Mesodermal cell (in vitro differentiated cells): ENCODE results near the gene MLST8.

Experiments
- H3K27ac ChIP-seq: 2 replicates; pipeline ENCODE4 v1.7.0; 2013; ENCODE audit warnings: mild to moderate bottlenecking, low read depth, low read length, moderate library complexity; ENCODE audit not compliant: severe bottlenecking
- H3K36me3 ChIP-seq: 2 replicates; pipeline ENCODE4 v1.7.1; 2013; ENCODE audit warnings: mild to moderate bottlenecking, low read length, moderate library complexity; ENCODE audit not compliant: control insufficient read depth, insufficient read depth
- H3K4me1 ChIP-seq: one replicate; pipeline ENCODE4 v1.7.1; 2013; ENCODE audit warnings: mild to moderate bottlenecking, low read length; ENCODE audit not compliant: insufficient read depth, control insufficient read depth, poor library complexity, severe bottlenecking
- H3K4me3 ChIP-seq: 2 replicates; pipeline ENCODE4 v1.7.0; 2013; ENCODE audit warnings: low read length, control low read depth, mild to moderate bottlenecking; ENCODE audit not compliant: insufficient read depth, poor library complexity, severe bottlenecking; ENCODE audit errors: extremely low read depth
- H3K9me3 ChIP-seq: 2 replicates; pipeline ENCODE4 v1.7.1; 2013; ENCODE audit warnings: mild to moderate bottlenecking, low read length, moderate library complexity; ENCODE audit not compliant: control insufficient read depth
- WGBS, 2 experiments: methylation state at CpG; one replicate each; pipeline ENCODE4 v1.1.5; 2013; ENCODE audit warnings: missing lambda C conversion rate in 2 of 2; ENCODE audit not compliant: insufficient coverage in 2 of 2; 5-methylcytosine and 5-hydroxymethylcytosine counted together

The MLST8 gene

GRCh38 chr16:2190659-2191445 is 14.4 kb upstream of the MLST8 start:
- no peaks in the 10 kb centered on the region for H3K9me3 ChIP-seq
- H3K4me1 ChIP-seq, result peaks cover 7% of the 10 kb centered on the region
- no peaks in the 10 kb centered on the region for H3K36me3 ChIP-seq
- no peak overlapping the region for H3K4me3 ChIP-seq
- H3K27ac ChIP-seq, result no peak overlapping the region
- WGBS, 2 experiments, result 85 to 86% methylated on average over 21 to 23 of the region's 25 CpGs

- no peak overlapping the region for H3K27ac ChIP-seq
- peaks cover 8% of the 10 kb centered on the region for H3K4me1 ChIP-seq
- no peaks in the 10 kb centered on the region for H3K9me3 ChIP-seq
- H3K36me3 ChIP-seq, result no peaks in the 10 kb centered on the region
- H3K4me3 ChIP-seq, result no peak overlapping the region
- 88 to 94% methylated on average over 11 of the region's 11 CpGs for WGBS, 2 experiments
Observed at GRCh38 chr16:2191446-2191706, 13.9 kb upstream of the MLST8 start.

- 75 to 87% methylated on average over 4 to 13 of the region's 16 CpGs for WGBS, 2 experiments
- Histone ChIP-seq H3K36me3 (no peaks in the 10 kb centered on the region), H3K9me3 (no peaks in the 10 kb centered on the region), H3K4me3 (no peak overlapping the region), H3K4me1 (peaks cover 8% of the 10 kb centered on the region), H3K27ac (no peak overlapping the region)
Observed at GRCh38 chr16:2194166-2194834, 11.0 kb upstream of the MLST8 start.

GRCh38 chr16:2194852-2195321 is 10.4 kb upstream of the MLST8 start:
- no peaks in the 10 kb centered on the region for H3K36me3 ChIP-seq
- no peak overlapping the region for H3K4me3 ChIP-seq
- H3K4me1 ChIP-seq, result peaks cover 8% of the 10 kb centered on the region
- WGBS, 2 experiments, result 12 to 20% methylated on average over 3 to 6 of the region's 10 CpGs
- no peak overlapping the region for H3K27ac ChIP-seq
- no peaks in the 10 kb centered on the region for H3K9me3 ChIP-seq

- Histone ChIP-seq H3K4me1 (peaks cover 8% of the 10 kb centered on the region), H3K27ac (no peak overlapping the region), H3K36me3 (no peaks in the 10 kb centered on the region), H3K9me3 (no peaks in the 10 kb centered on the region), H3K4me3 (peak overlapping the region; percentile 31)
- WGBS, 2 experiments, result 3 to 6% methylated on average over 28 to 34 of the region's 49 CpGs
Observed at GRCh38 chr16:2195322-2196161, 9.7 kb upstream of the MLST8 start.

- H3K4me3 ChIP-seq, result peak within 1 kb of the TSS; percentile 31
Observed at GRCh38 chr16:2196162-2196980, 8.9 kb upstream of the MLST8 start, which contains the start of gene CASKIN1. TSS of gene CASKIN1 (minus strand) at chr16:2196605. CDS start at chr16:2196432, 173 bp downstream.

GRCh38 chr16:2196981-2197511 is 8.2 kb upstream of the MLST8 start:
- Histone ChIP-seq H3K4me1 (peaks cover 8% of the 10 kb centered on the region), H3K9me3 (no peaks in the 10 kb centered on the region), H3K36me3 (no peaks in the 10 kb centered on the region), H3K27ac (no peak overlapping the region), H3K4me3 (peak overlapping the region; percentile 27)
- 24 to 33% methylated on average over 23 to 26 of the region's 32 CpGs for WGBS, 2 experiments

More at GRCh38 chr16:2196162-2196980, 8.9 kb upstream of the MLST8 start, which contains the start of gene CASKIN1:
- H3K27ac ChIP-seq, result no peak within 1 kb of the TSS
- no peaks in the 10 kb centered on the region for H3K9me3 ChIP-seq
- peaks cover 8% of the 10 kb centered on the region for H3K4me1 ChIP-seq
- no peaks in the 10 kb centered on the region for H3K36me3 ChIP-seq
- WGBS, 2 experiments, result 0 to 1% methylated on average over 47 to 56 of the region's 129 CpGs

GRCh38 chr16:2197765-2198164 is 7.5 kb upstream of the MLST8 start:
- Histone ChIP-seq H3K4me3 (no peak overlapping the region), H3K27ac (no peak overlapping the region), H3K9me3 (no peaks in the 10 kb centered on the region), H3K4me1 (peaks cover 8% of the 10 kb centered on the region), H3K36me3 (no peaks in the 10 kb centered on the region)
- WGBS, 2 experiments, result 79 to 85% methylated on average over 5 to 6 of the region's 6 CpGs

- H3K27ac ChIP-seq, result no peak overlapping the region
- no peaks in the 10 kb centered on the region for H3K9me3 ChIP-seq
- H3K4me1 ChIP-seq, result peaks cover 8% of the 10 kb centered on the region
- no peaks in the 10 kb centered on the region for H3K36me3 ChIP-seq
- WGBS, 2 experiments, result 85 to 89% methylated on average over 1 to 3 of the region's 4 CpGs
- no peak overlapping the region for H3K4me3 ChIP-seq
Observed at GRCh38 chr16:2198283-2198682, 7.0 kb upstream of the MLST8 start.

- no peaks in the 10 kb centered on the region for H3K9me3 ChIP-seq
- 78 to 82% methylated on average over 5 of the region's 5 CpGs for WGBS, 2 experiments
- no peaks in the 10 kb centered on the region for H3K36me3 ChIP-seq
- H3K4me1 ChIP-seq, result peaks cover 8% of the 10 kb centered on the region
- no peak overlapping the region for H3K27ac ChIP-seq
- H3K4me3 ChIP-seq, result no peak overlapping the region
Observed at GRCh38 chr16:2199095-2199494, 6.2 kb upstream of the MLST8 start.
